Measurements from ENCODE around the gene AP3S2.
"Not testable (repeated sequence)": the region's sequence is repeated elsewhere in the genome, so short reads cannot be mapped to it uniquely, and the experiment has no call there.

AP3S2 gene

GRCh38 chr15:89841306-89841705 is 52.5 kb downstream of the AP3S2 start:
- DNase-seq (ENCODE audit: insufficient read length, low spot score) (no peak), FAIRE-seq (no peak)
- no peak for TF ChIP-seq POLR2A (IDR thresholded peaks at IDR 0.05; ENCODE audit: low read depth, low read length)

- no peak for TF ChIP-seq POLR2A (IDR thresholded peaks at IDR 0.05; ENCODE audit: low read depth, low read length)
- no peak for FAIRE-seq
- no peak for DNase-seq (ENCODE audit: insufficient read length, low spot score)
These were observed 54.5 kb downstream of the AP3S2 start for GRCh38 chr15:89839167-89839810.

- DNase-seq (ENCODE audit: insufficient read length, low spot score) (no peak), FAIRE-seq (no peak)
- no peak for TF ChIP-seq POLR2A (IDR thresholded peaks at IDR 0.05; ENCODE audit: low read depth, low read length)
These were observed 56.0 kb downstream of the AP3S2 start for GRCh38 chr15:89837830-89838178.

- FAIRE-seq (no peak), DNase-seq (ENCODE audit: insufficient read length, low spot score) (no peak)
- TF ChIP-seq POLR2A (IDR thresholded peaks at IDR 0.05; ENCODE audit: low read depth, low read length): 0 out of 2 replicates have a peak, but pooled peaks have one; percentile 8
These were observed 56.5 kb downstream of the AP3S2 start for GRCh38 chr15:89837134-89837829.

- FAIRE-seq (no peak), DNase-seq (ENCODE audit: insufficient read length, low spot score) (no peak)
These were observed 57.3 kb downstream of the AP3S2 start for GRCh38 chr15:89836267-89837133.

GRCh38 chr15:89835176-89835564 is 58.6 kb downstream of the AP3S2 start:
- TF ChIP-seq POLR2A (IDR thresholded peaks at IDR 0.05; ENCODE audit: low read depth, low read length): no peak
- FAIRE-seq: no peak
- no peak for DNase-seq (ENCODE audit: insufficient read length, low spot score)

More at GRCh38 chr15:89836267-89837133, 57.3 kb downstream of the AP3S2 start:
- no peak; the same call in 1 of the 2 replicates for TF ChIP-seq POLR2A (IDR thresholded peaks at IDR 0.05; ENCODE audit: low read depth, low read length)

GRCh38 chr15:89834465-89835175 is 59.2 kb downstream of the AP3S2 start:
- FAIRE-seq; DNase-seq (ENCODE audit: insufficient read length, low spot score): not testable (repeated sequence)

- FAIRE-seq: no peak
- no peak for TF ChIP-seq POLR2A (IDR thresholded peaks at IDR 0.05; ENCODE audit: low read depth, low read length)
- no peak for DNase-seq (ENCODE audit: insufficient read length, low spot score)
These were observed 59.8 kb downstream of the AP3S2 start for GRCh38 chr15:89833966-89834365.

GRCh38 chr15:89830639-89831038 is 63.2 kb downstream of the AP3S2 start:
- no peak for DNase-seq (ENCODE audit: insufficient read length, low spot score)
- no peak for FAIRE-seq
- TF ChIP-seq POLR2A (IDR thresholded peaks at IDR 0.05; ENCODE audit: low read depth, low read length): no peak

- no peak for DNase-seq (ENCODE audit: insufficient read length, low spot score)
- TF ChIP-seq POLR2A (IDR thresholded peaks at IDR 0.05; ENCODE audit: low read depth, low read length): no peak
- FAIRE-seq: no peak
These were observed 64.0 kb downstream of the AP3S2 start for GRCh38 chr15:89829616-89830440.

GRCh38 chr15:89829161-89829560 is 64.6 kb downstream of the AP3S2 start:
- no peak for FAIRE-seq

GRCh38 chr15:89828281-89829145 is 65.3 kb downstream of the AP3S2 start:
- DNase-seq (ENCODE audit: insufficient read length, low spot score) (peak; percentile 74), FAIRE-seq (no peak)
- no peak; the same call in 1 of the 2 replicates for TF ChIP-seq POLR2A (IDR thresholded peaks at IDR 0.05; ENCODE audit: low read depth, low read length)

More at GRCh38 chr15:89829161-89829560, 64.6 kb downstream of the AP3S2 start:
- TF ChIP-seq POLR2A (IDR thresholded peaks at IDR 0.05; ENCODE audit: low read depth, low read length): no peak
- no peak for DNase-seq (ENCODE audit: insufficient read length, low spot score)

Data from H54 (cell line).